Dendritic cell treated with granulocyte-macrophage colony-stimulating factor and Interleukin-4, amounts not matched to agents 40 ng/mL and 50 ng/mL, for 4 days (primary cell): ENCODE measurements around the gene EVC2.

ENCODE experiments used
- H3K27ac Mint-ChIP-seq: one replicate; pipeline ENCODE4 v1.8.0; 2022; ENCODE audit warnings: mild to moderate bottlenecking, mixed read lengths
- H3K27me3 Mint-ChIP-seq: one replicate; pipeline ENCODE4 v1.8.0; 2022; ENCODE audit warnings: mild to moderate bottlenecking, mixed read lengths
- H3K36me3 Mint-ChIP-seq: one replicate; pipeline ENCODE4 v1.8.0; 2022; ENCODE audit warnings: low read depth, mixed read lengths
- H3K4me1 Mint-ChIP-seq: one replicate; pipeline ENCODE4 v1.8.0; 2022; ENCODE audit warnings: low read depth, mixed read lengths
- H3K4me3 Mint-ChIP-seq: one replicate; pipeline ENCODE4 v1.8.0; 2022; ENCODE audit warnings: mild to moderate bottlenecking, moderate library complexity, mixed read lengths
- H3K9me3 Mint-ChIP-seq: one replicate; pipeline ENCODE4 v1.8.0; 2022; ENCODE audit warnings: mixed read lengths
- intact Hi-C: fragments of 100-400 bp; cut with micrococcal nuclease; formaldehyde crosslinking; loops from one replicate; pipeline ENCODE4 v1.15.0; 2022

Gene EVC2

GRCh38 chr4:5712517-5712916 lies 4.2 kb upstream of the EVC2 start:
- intact Hi-C loops: no loop called here
- Mint-ChIP-seq H3K27ac (no peak overlapping the region), H3K4me1 (peaks cover 16% of the 10 kb centered on the region), H3K9me3 (peaks cover 8% of the 10 kb centered on the region), H3K27me3 (peaks cover 61% of the 10 kb centered on the region), H3K4me3 (no peak overlapping the region), H3K36me3 (no peaks in the 10 kb centered on the region)

- Mint-ChIP-seq H3K36me3 (no peaks in the 10 kb centered on the region), H3K27me3 (peaks cover 69% of the 10 kb centered on the region), H3K9me3 (peaks cover 8% of the 10 kb centered on the region), H3K4me3 (peak overlapping the region; percentile 39), H3K4me1 (peaks cover 22% of the 10 kb centered on the region), H3K27ac (no peak overlapping the region)
- intact Hi-C loops: no loop called here
Measured at GRCh38 chr4:5711479-5712184, 3.3 kb upstream of the EVC2 start.

- H3K9me3 Mint-ChIP-seq: peaks cover 8% of the 10 kb centered on the region
- peaks cover 22% of the 10 kb centered on the region for H3K4me1 Mint-ChIP-seq
- H3K27ac Mint-ChIP-seq: no peak within 1 kb of the TSS
- H3K27me3 Mint-ChIP-seq: peaks cover 73% of the 10 kb centered on the region
- H3K36me3 Mint-ChIP-seq: no peaks in the 10 kb centered on the region
- H3K4me3 Mint-ChIP-seq: peak within 1 kb of the TSS; percentile 76
- intact Hi-C loops: no loop called here
Measured at GRCh38 chr4:5710961-5711478, 2.7 kb upstream of the EVC2 start, which contains the start of gene EVC. Gene EVC, plus strand, starts transcription at chr4:5711201. Its CDS starts 180 bp downstream, at chr4:5711381.

GRCh38 chr4:5710065-5710960 lies 2.0 kb upstream of the EVC2 start:
- peaks cover 7% of the 10 kb centered on the region for H3K9me3 Mint-ChIP-seq
- no peak overlapping the region for H3K27ac Mint-ChIP-seq
- no peaks in the 10 kb centered on the region for H3K36me3 Mint-ChIP-seq
- H3K27me3 Mint-ChIP-seq: peaks cover 73% of the 10 kb centered on the region
- H3K4me3 Mint-ChIP-seq: peak overlapping the region; percentile 76
- H3K4me1 Mint-ChIP-seq: peaks cover 22% of the 10 kb centered on the region
- intact Hi-C loops: no loop called here

GRCh38 chr4:5709207-5709575 lies 832 bp upstream of the EVC2 start:
- peaks cover 22% of the 10 kb centered on the region for H3K4me1 Mint-ChIP-seq
- H3K27me3 Mint-ChIP-seq: peaks cover 67% of the 10 kb centered on the region

GRCh38 chr4:5707778-5708448 lies 446 bp downstream of the EVC2 start:
- intact Hi-C loops: no loop called here
- Mint-ChIP-seq H3K4me3 (peak overlapping the region; percentile 53), H3K27ac (no peak overlapping the region), H3K27me3 (peaks cover 60% of the 10 kb centered on the region), H3K4me1 (peaks cover 22% of the 10 kb centered on the region), H3K36me3 (no peaks in the 10 kb centered on the region), H3K9me3 (no peaks in the 10 kb centered on the region)

More at GRCh38 chr4:5709207-5709575, 832 bp upstream of the EVC2 start:
- intact Hi-C loops: no loop called here
- H3K36me3 Mint-ChIP-seq: no peaks in the 10 kb centered on the region
- H3K4me3 Mint-ChIP-seq: no peak overlapping the region
- no peak overlapping the region for H3K27ac Mint-ChIP-seq
- no peaks in the 10 kb centered on the region for H3K9me3 Mint-ChIP-seq

- intact Hi-C loops: no loop called here
- H3K9me3 Mint-ChIP-seq: no peaks in the 10 kb centered on the region
- H3K27ac Mint-ChIP-seq: no peak overlapping the region
- peaks cover 22% of the 10 kb centered on the region for H3K4me1 Mint-ChIP-seq
- peaks cover 56% of the 10 kb centered on the region for H3K27me3 Mint-ChIP-seq
- H3K4me3 Mint-ChIP-seq: no peak overlapping the region
- H3K36me3 Mint-ChIP-seq: no peaks in the 10 kb centered on the region
Measured at GRCh38 chr4:5707366-5707765, 993 bp downstream of the EVC2 start.

- intact Hi-C loops: no loop called here
- peaks cover 49% of the 10 kb centered on the region for H3K27me3 Mint-ChIP-seq
- H3K4me3 Mint-ChIP-seq: no peak overlapping the region
- no peak overlapping the region for H3K27ac Mint-ChIP-seq
- no peaks in the 10 kb centered on the region for H3K36me3 Mint-ChIP-seq
- H3K4me1 Mint-ChIP-seq: peaks cover 19% of the 10 kb centered on the region
- no peaks in the 10 kb centered on the region for H3K9me3 Mint-ChIP-seq
Measured at GRCh38 chr4:5706486-5707290, 1.7 kb downstream of the EVC2 start.

GRCh38 chr4:5705647-5706320 lies 2.6 kb downstream of the EVC2 start:
- Mint-ChIP-seq H3K27me3 (peaks cover 43% of the 10 kb centered on the region), H3K9me3 (no peaks in the 10 kb centered on the region), H3K4me3 (no peak overlapping the region), H3K36me3 (no peaks in the 10 kb centered on the region), H3K4me1 (peaks cover 15% of the 10 kb centered on the region), H3K27ac (no peak overlapping the region)
- intact Hi-C loops: no loop called here

GRCh38 chr4:5704276-5704675 lies 4.1 kb downstream of the EVC2 start:
- Mint-ChIP-seq H3K4me3 (no peak overlapping the region), H3K27me3 (peaks cover 29% of the 10 kb centered on the region), H3K4me1 (peaks cover 10% of the 10 kb centered on the region), H3K36me3 (no peaks in the 10 kb centered on the region), H3K9me3 (no peaks in the 10 kb centered on the region), H3K27ac (no peak overlapping the region)
- intact Hi-C loops: no loop called here

GRCh38 chr4:5703831-5704230 lies 4.5 kb downstream of the EVC2 start:
- H3K27ac Mint-ChIP-seq: no peak overlapping the region
- H3K27me3 Mint-ChIP-seq: peaks cover 24% of the 10 kb centered on the region

GRCh38 chr4:5701971-5702370 lies 6.4 kb downstream of the EVC2 start:
- peaks cover under 1% of the 10 kb centered on the region for H3K4me1 Mint-ChIP-seq
- intact Hi-C loops: no loop called here

More at GRCh38 chr4:5703831-5704230, 4.5 kb downstream of the EVC2 start:
- Mint-ChIP-seq H3K4me3 (no peak overlapping the region), H3K4me1 (peaks cover 10% of the 10 kb centered on the region), H3K36me3 (no peaks in the 10 kb centered on the region), H3K9me3 (no peaks in the 10 kb centered on the region)
- intact Hi-C loops: no loop called here

GRCh38 chr4:5700459-5700858 lies 7.9 kb downstream of the EVC2 start:
- no peaks in the 10 kb centered on the region for H3K4me1 Mint-ChIP-seq
- no peaks in the 10 kb centered on the region for H3K9me3 Mint-ChIP-seq

More at GRCh38 chr4:5701971-5702370, 6.4 kb downstream of the EVC2 start:
- Mint-ChIP-seq H3K4me3 (no peak overlapping the region), H3K9me3 (no peaks in the 10 kb centered on the region), H3K27me3 (peaks cover 7% of the 10 kb centered on the region), H3K36me3 (no peaks in the 10 kb centered on the region), H3K27ac (no peak overlapping the region)

More at GRCh38 chr4:5700459-5700858, 7.9 kb downstream of the EVC2 start:
- Mint-ChIP-seq H3K27me3 (no peaks in the 10 kb centered on the region), H3K4me3 (no peak overlapping the region), H3K27ac (no peak overlapping the region), H3K36me3 (no peaks in the 10 kb centered on the region)
- intact Hi-C loops: no loop called here
